Activated CD8-positive, alpha-beta T cell treated with anti-CD3 and anti-CD28 coated beads, Interleukin-2, amount 10 ng/mL, durations not matched to agents 7 days and 5 days (primary cell): ENCODE results near the gene CMTM8. TPM values are rescaled to one million over a fixed set of nuclear protein-coding genes. Genes with fewer than 3 reads are reported as not detected.
"Not testable (repeated sequence)": the region's sequence is repeated elsewhere in the genome, so short reads cannot be mapped to it uniquely, and the experiment has no call there.

ENCODE experiments used
- ATAC-seq: fragments of 150-1000 bp; cut with Tn5 transposase; one replicate; pipeline ENCODE4 v1.10.0; 2021; ENCODE audit warnings: moderate library complexity
- CTCF ChIA-PET: fragments of 350-600 bp; sonication (Branson Sonifier 250); formaldehyde crosslinking; loops from one replicate; lab custom pipeline; 2021; ENCODE audit warnings: antibody characterized with exemption; lab: Charles Lee
- POLR2A ChIA-PET: fragments of 350-600 bp; sonication (Branson Sonifier 250); formaldehyde crosslinking; loops from one replicate; lab custom pipeline; 2021; ENCODE audit warnings: antibody characterized with exemption; lab: Charles Lee
- DNase-seq: peaks from one replicate; pipeline ENCODE4 v3.0.0-alpha.2; 2020
- H3K27ac Mint-ChIP-seq: one replicate; pipeline ENCODE4 v1.8.0; 2021; ENCODE audit warnings: mild to moderate bottlenecking, mixed read lengths
- H3K27me3 Mint-ChIP-seq: one replicate; pipeline ENCODE4 v1.8.0; 2021; ENCODE audit warnings: low read depth, mixed read lengths
- H3K36me3 Mint-ChIP-seq: one replicate; pipeline ENCODE4 v1.8.0; 2021; ENCODE audit warnings: low read depth, mixed read lengths
- H3K4me1 Mint-ChIP-seq: one replicate; pipeline ENCODE4 v1.8.0; 2021; ENCODE audit warnings: low read depth, mixed read lengths
- H3K4me3 Mint-ChIP-seq: one replicate; pipeline ENCODE4 v1.8.0; 2021; ENCODE audit warnings: mild to moderate bottlenecking, mixed read lengths
- H3K9me3 Mint-ChIP-seq: one replicate; pipeline ENCODE4 v1.8.0; 2022; ENCODE audit warnings: mixed read lengths; ENCODE audit not compliant: insufficient read depth
- total RNA-seq, 2 experiments: library from RNA; stranded (reverse); gene quantifications; one replicate each; pipeline ENCODE4 v1.2.3, GENCODE V29; 2021

CMTM8 gene
- total RNA-seq, 2 experiments from 2014 or later: 2.1 TPM

GRCh38 chr3:32203854-32204253 lies 34.6 kb upstream of the CMTM8 start:
- no peaks in the 10 kb centered on the region for H3K9me3 Mint-ChIP-seq
- ATAC-seq (no peak), DNase-seq (no peak)
- no peak overlapping the region for H3K4me3 Mint-ChIP-seq
- no peak overlapping the region for H3K27ac Mint-ChIP-seq
- H3K27me3 Mint-ChIP-seq: peaks cover 26% of the 10 kb centered on the region
- no peaks in the 10 kb centered on the region for H3K4me1 Mint-ChIP-seq
- ChIA-PET POLR2A (no interaction called here), CTCF (no interaction called here)
- no peaks in the 10 kb centered on the region for H3K36me3 Mint-ChIP-seq

GRCh38 chr3:32208447-32208846 lies 30.0 kb upstream of the CMTM8 start:
- ChIA-PET CTCF (no interaction called here), POLR2A (no interaction called here)
- no peak for ATAC-seq
- H3K27me3 Mint-ChIP-seq: peaks cover 8% of the 10 kb centered on the region
- H3K36me3 Mint-ChIP-seq: no peaks in the 10 kb centered on the region
- no peak overlapping the region for H3K27ac Mint-ChIP-seq
- no peak for DNase-seq
- H3K4me3 Mint-ChIP-seq: no peak overlapping the region
- no peaks in the 10 kb centered on the region for H3K4me1 Mint-ChIP-seq
- H3K9me3 Mint-ChIP-seq: no peaks in the 10 kb centered on the region

GRCh38 chr3:32215185-32215584 lies 23.3 kb upstream of the CMTM8 start:
- Mint-ChIP-seq H3K36me3 (no peaks in the 10 kb centered on the region), H3K9me3 (no peaks in the 10 kb centered on the region)

GRCh38 chr3:32216172-32216783 lies 22.2 kb upstream of the CMTM8 start:
- ATAC-seq (no peak), DNase-seq (no peak)
- ChIA-PET POLR2A (no interaction called here), CTCF (no interaction called here)
- no peak overlapping the region for H3K27ac Mint-ChIP-seq
- H3K9me3 Mint-ChIP-seq: no peaks in the 10 kb centered on the region
- H3K4me1 Mint-ChIP-seq: no peaks in the 10 kb centered on the region
- H3K27me3 Mint-ChIP-seq: peaks cover 5% of the 10 kb centered on the region
- H3K4me3 Mint-ChIP-seq: no peak overlapping the region
- H3K36me3 Mint-ChIP-seq: no peaks in the 10 kb centered on the region

More at GRCh38 chr3:32215185-32215584, 23.3 kb upstream of the CMTM8 start:
- Mint-ChIP-seq H3K27ac (no peak overlapping the region), H3K4me1 (no peaks in the 10 kb centered on the region), H3K27me3 (peaks cover 5% of the 10 kb centered on the region), H3K4me3 (no peak overlapping the region)
- no peak for ATAC-seq
- DNase-seq: no peak
- POLR2A ChIA-PET: no interaction called here
- CTCF ChIA-PET: no interaction called here

- ChIA-PET CTCF (no interaction called here), POLR2A (no interaction called here)
- peaks cover 4% of the 10 kb centered on the region for H3K4me1 Mint-ChIP-seq
- H3K27ac Mint-ChIP-seq: no peak overlapping the region
- H3K27me3 Mint-ChIP-seq: peaks cover 5% of the 10 kb centered on the region
- H3K36me3 Mint-ChIP-seq: no peaks in the 10 kb centered on the region
- DNase-seq: no peak
- H3K4me3 Mint-ChIP-seq: no peak overlapping the region
- H3K9me3 Mint-ChIP-seq: no peaks in the 10 kb centered on the region
- no peak for ATAC-seq
Observed at GRCh38 chr3:32217339-32217738, 21.1 kb upstream of the CMTM8 start.

GRCh38 chr3:32219537-32219936 lies 18.9 kb upstream of the CMTM8 start:
- DNase-seq (no peak), ATAC-seq (no peak)
- CTCF ChIA-PET: interaction anchor here (3.3 kb wide), 1 partner anchor 20 kb away, joined by 15 read pairs; no protein-coding TSS in a partner anchor

GRCh38 chr3:32220006-32220405 lies 18.5 kb upstream of the CMTM8 start:
- Mint-ChIP-seq H3K36me3 (no peaks in the 10 kb centered on the region), H3K27ac (no peak overlapping the region), H3K4me3 (no peak overlapping the region), H3K9me3 (no peaks in the 10 kb centered on the region), H3K27me3 (peaks cover 12% of the 10 kb centered on the region), H3K4me1 (peaks cover 4% of the 10 kb centered on the region)
- ATAC-seq: no peak
- CTCF ChIA-PET: interaction anchor here (3.3 kb wide), 1 partner anchor 20 kb away, joined by 15 read pairs; no protein-coding TSS in a partner anchor
- POLR2A ChIA-PET: no interaction called here
- no peak for DNase-seq

More at GRCh38 chr3:32219537-32219936, 18.9 kb upstream of the CMTM8 start:
- Mint-ChIP-seq H3K36me3 (no peaks in the 10 kb centered on the region), H3K4me3 (no peak overlapping the region), H3K27ac (no peak overlapping the region), H3K4me1 (peaks cover 4% of the 10 kb centered on the region), H3K9me3 (no peaks in the 10 kb centered on the region), H3K27me3 (peaks cover 12% of the 10 kb centered on the region)
- POLR2A ChIA-PET: no interaction called here

GRCh38 chr3:32222950-32223349 lies 15.5 kb upstream of the CMTM8 start:
- CTCF ChIA-PET: no interaction called here
- H3K9me3 Mint-ChIP-seq: no peaks in the 10 kb centered on the region

GRCh38 chr3:32224016-32224516 lies 14.4 kb upstream of the CMTM8 start:
- ChIA-PET POLR2A (no interaction called here), CTCF (interaction anchor here (0.6 to 1.3 kb wide), 2 partner anchors 11 to 20 kb away, joined by 3 to 4 read pairs; no protein-coding TSS in a partner anchor)
- ATAC-seq: no peak

More at GRCh38 chr3:32222950-32223349, 15.5 kb upstream of the CMTM8 start:
- Mint-ChIP-seq H3K4me3 (no peak overlapping the region), H3K36me3 (no peaks in the 10 kb centered on the region), H3K27ac (no peak overlapping the region), H3K4me1 (peaks cover 4% of the 10 kb centered on the region), H3K27me3 (peaks cover 13% of the 10 kb centered on the region)
- POLR2A ChIA-PET: no interaction called here
- ATAC-seq (no peak), DNase-seq (no peak)

GRCh38 chr3:32226875-32227500 lies 11.5 kb upstream of the CMTM8 start:
- H3K4me1 Mint-ChIP-seq: peaks cover 3% of the 10 kb centered on the region
- no peaks in the 10 kb centered on the region for H3K9me3 Mint-ChIP-seq
- ATAC-seq: no peak
- H3K4me3 Mint-ChIP-seq: no peak overlapping the region
- ChIA-PET POLR2A (interaction anchor here (0.6 kb wide), 1 partner anchor 400 kb away, joined by 6 read pairs; no protein-coding TSS in a partner anchor), CTCF (interaction anchor here (0.7 kb wide), 1 partner anchor 22 kb away, joined by 3 read pairs; no protein-coding TSS in a partner anchor)
- no peak for DNase-seq
- H3K27me3 Mint-ChIP-seq: peaks cover 16% of the 10 kb centered on the region
- H3K27ac Mint-ChIP-seq: no peak overlapping the region
- H3K36me3 Mint-ChIP-seq: no peaks in the 10 kb centered on the region

More at GRCh38 chr3:32224016-32224516, 14.4 kb upstream of the CMTM8 start:
- DNase-seq: no peak
- Mint-ChIP-seq H3K4me1 (peaks cover 4% of the 10 kb centered on the region), H3K9me3 (no peaks in the 10 kb centered on the region), H3K27me3 (peaks cover 10% of the 10 kb centered on the region), H3K4me3 (no peak overlapping the region), H3K36me3 (no peaks in the 10 kb centered on the region), H3K27ac (no peak overlapping the region)

GRCh38 chr3:32228743-32229142 lies 9.7 kb upstream of the CMTM8 start:
- H3K9me3 Mint-ChIP-seq, ATAC-seq, H3K36me3 Mint-ChIP-seq, H3K27ac Mint-ChIP-seq, DNase-seq, POLR2A ChIA-PET, H3K4me3 Mint-ChIP-seq, H3K4me1 Mint-ChIP-seq, CTCF ChIA-PET: not testable (repeated sequence)
- peaks cover 12% of the 10 kb centered on the region for H3K27me3 Mint-ChIP-seq

GRCh38 chr3:32229565-32229964 lies 8.9 kb upstream of the CMTM8 start:
- Mint-ChIP-seq H3K4me1 (no peaks in the 10 kb centered on the region), H3K4me3 (no peak overlapping the region), H3K27me3 (peaks cover 13% of the 10 kb centered on the region), H3K27ac (no peak overlapping the region), H3K36me3 (no peaks in the 10 kb centered on the region), H3K9me3 (no peaks in the 10 kb centered on the region)
- ATAC-seq (no peak), DNase-seq (no peak)
- ChIA-PET CTCF (interaction anchor here (2.8 kb wide), 1 partner anchor 10 kb away, joined by 16 read pairs; no protein-coding TSS in a partner anchor), POLR2A (no interaction called here)
